Lower lobe of right lung (tissue), 2 donors: ENCODE measurements around the gene FLCN. TPM values are rescaled to one million over a fixed set of nuclear protein-coding genes. Genes with fewer than 3 reads are reported as not detected.

Experiments
- ATAC-seq, 2 donors: fragments of 200-7000 bp; cut with Tn5 transposase; one replicate each; pipeline ENCODE4 v1.9.1; 2020 to 2022; ENCODE audit warnings: mild to moderate bottlenecking in 2 of 2, moderate library complexity in 2 of 2
- DNase-seq: peaks from one replicate; pipeline ENCODE4 v3.0.0-alpha.2; 2020
- H3K27ac ChIP-seq: fragments of 200-600 bp; one replicate; pipeline ENCODE4 v1.8.0; 2022
- H3K27me3 ChIP-seq: fragments of 200-600 bp; one replicate; pipeline ENCODE4 v1.8.0; 2022; ENCODE audit warnings: low read depth
- H3K36me3 ChIP-seq: fragments of 200-600 bp; one replicate; pipeline ENCODE4 v1.8.0; 2022; ENCODE audit warnings: mild to moderate bottlenecking
- H3K4me1 ChIP-seq: fragments of 200-600 bp; one replicate; pipeline ENCODE4 v1.8.0; 2022
- H3K4me3 ChIP-seq: fragments of 200-600 bp; one replicate; pipeline ENCODE4 v1.8.0; 2022; ENCODE audit warnings: mild to moderate bottlenecking
- H3K9me3 ChIP-seq: fragments of 200-600 bp; one replicate; pipeline ENCODE4 v1.8.0; 2022
- CTCF ChIP-seq: fragments of 200-600 bp; IDR thresholded peaks from one replicate; pipeline ENCODE4 v1.8.0; 2022; ENCODE audit warnings: antibody characterized with exemption, mild to moderate bottlenecking
- intact Hi-C: fragments of 100-400 bp; cut with DNase I; formaldehyde crosslinking; loops from one replicate; pipeline ENCODE4 v1.11.0; 2022
- total RNA-seq: library from RNA; stranded (reverse); fragmentation: NEBNext Ultra II Directional; extraction: Animal tissue kit (Norgen Biotek cat#: 25700); gene quantifications from one replicate; pipeline ENCODE4 v1.2.1, GENCODE V29; 2021
- donor health status: DM: no; HTN: yes; CAD: no; lungs with severe emphysema.

The FLCN gene
- total RNA-seq, 1 donor from 2014 or later = 92.6 TPM

GRCh38 chr17:17206124-17206912, 30.6 kb downstream of the FLCN start, which contains the start of gene PLD6:
Gene PLD6 (minus strand): TSS chr17:17206333. CDS start chr17:17206286, 47 bp downstream.
- Histone ChIP-seq H3K9me3 (no peaks in the 10 kb centered on the region), H3K36me3 (peaks cover 18% of the 10 kb centered on the region), H3K27me3 (no peaks in the 10 kb centered on the region), H3K27ac (peak within 1 kb of the TSS; percentile 77), H3K4me3 (peak within 1 kb of the TSS; percentile 65), H3K4me1 (peaks cover 26% of the 10 kb centered on the region)
- TF ChIP-seq CTCF = no peak
- intact Hi-C loops = no loop called here
- peak; percentile 81 to 89 for ATAC-seq
- DNase-seq = peak; percentile 89

DNA sequence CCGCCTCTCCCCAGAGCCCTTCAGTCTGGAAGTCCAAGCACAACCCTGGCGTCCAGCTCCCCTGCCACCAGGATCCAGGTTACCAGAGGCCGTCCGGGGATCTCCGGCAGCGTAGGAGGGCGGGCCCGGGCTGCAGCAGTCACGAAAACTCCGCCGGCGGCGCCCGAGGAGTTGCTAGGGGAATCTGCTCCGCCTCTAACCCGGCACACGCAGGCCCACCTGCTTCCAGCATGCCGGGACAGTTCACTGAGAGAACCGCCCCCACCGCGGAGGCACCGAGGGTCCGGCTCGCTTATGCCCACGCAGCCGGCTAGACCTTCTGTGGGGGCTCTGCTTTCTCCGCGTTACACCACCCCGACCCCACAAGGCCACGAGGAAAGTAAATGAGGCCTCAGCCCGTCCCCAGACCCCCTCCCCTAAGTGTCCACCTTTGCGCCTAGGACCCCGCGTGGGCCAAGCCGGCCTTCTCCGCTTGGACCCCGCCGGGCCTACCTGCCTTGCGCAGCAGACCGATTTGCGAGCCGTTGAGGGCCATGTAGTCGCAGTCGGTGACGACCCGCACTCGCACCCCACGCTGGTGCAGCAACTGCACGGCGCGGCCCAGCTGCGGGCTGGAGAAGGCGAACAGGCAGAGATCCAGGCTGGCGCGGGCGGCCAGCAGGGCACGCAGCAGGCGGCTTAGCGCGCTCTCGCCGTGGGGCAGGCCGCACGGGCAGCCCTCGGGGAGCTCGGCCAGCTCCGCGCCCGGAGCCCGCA, 31.4 kb downstream of the FLCN start:
- Histone ChIP-seq H3K27ac (peak overlapping the region; percentile 77), H3K36me3 (peaks cover 11% of the 10 kb centered on the region), H3K9me3 (no peaks in the 10 kb centered on the region), H3K4me1 (peaks cover 31% of the 10 kb centered on the region), H3K27me3 (no peaks in the 10 kb centered on the region), H3K4me3 (peak overlapping the region; percentile 65)
- TF ChIP-seq CTCF = no peak
- peak; percentile 78 for DNase-seq
- intact Hi-C loops = no loop called here
- peak; percentile 68 to 76 for ATAC-seq

DNA sequence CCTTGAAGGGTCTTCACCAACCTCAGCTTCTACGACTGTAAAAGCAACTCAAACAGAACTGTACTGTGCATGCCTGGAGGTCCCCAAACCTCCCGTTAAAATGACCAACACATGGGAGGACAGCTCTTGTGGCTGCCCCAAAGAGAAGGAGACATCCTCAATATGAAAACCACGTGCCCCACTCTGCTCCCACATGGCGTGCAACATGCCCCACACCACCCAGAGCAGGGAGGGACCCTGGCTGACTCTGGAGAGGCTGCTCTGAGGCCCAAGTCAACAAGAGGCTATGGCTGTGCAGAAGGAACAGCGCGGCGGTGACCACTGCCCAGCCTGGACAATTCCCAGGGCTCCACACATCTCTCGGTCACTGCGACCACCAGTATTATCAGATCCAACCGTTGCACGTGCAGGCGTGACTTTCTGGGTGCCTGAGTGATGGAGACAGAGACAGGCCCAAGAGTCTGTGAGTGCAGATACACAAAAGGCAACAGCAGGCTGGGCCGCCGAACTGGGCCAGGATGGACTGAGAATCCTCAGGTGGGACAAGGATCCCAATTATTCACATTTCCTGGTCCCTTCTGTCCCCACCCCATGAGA, 32.2 kb downstream of the FLCN start:
- peaks cover 9% of the 10 kb centered on the region for H3K36me3 ChIP-seq
- no peak for DNase-seq
- peak overlapping the region; percentile 65 for H3K4me3 ChIP-seq
- no peaks in the 10 kb centered on the region for H3K9me3 ChIP-seq
- no peak for ATAC-seq
- no peak for TF ChIP-seq CTCF
- intact Hi-C loops = no loop called here
- H3K27me3 ChIP-seq = no peaks in the 10 kb centered on the region
- H3K27ac ChIP-seq = no peak overlapping the region
- peaks cover 31% of the 10 kb centered on the region for H3K4me1 ChIP-seq

DNA sequence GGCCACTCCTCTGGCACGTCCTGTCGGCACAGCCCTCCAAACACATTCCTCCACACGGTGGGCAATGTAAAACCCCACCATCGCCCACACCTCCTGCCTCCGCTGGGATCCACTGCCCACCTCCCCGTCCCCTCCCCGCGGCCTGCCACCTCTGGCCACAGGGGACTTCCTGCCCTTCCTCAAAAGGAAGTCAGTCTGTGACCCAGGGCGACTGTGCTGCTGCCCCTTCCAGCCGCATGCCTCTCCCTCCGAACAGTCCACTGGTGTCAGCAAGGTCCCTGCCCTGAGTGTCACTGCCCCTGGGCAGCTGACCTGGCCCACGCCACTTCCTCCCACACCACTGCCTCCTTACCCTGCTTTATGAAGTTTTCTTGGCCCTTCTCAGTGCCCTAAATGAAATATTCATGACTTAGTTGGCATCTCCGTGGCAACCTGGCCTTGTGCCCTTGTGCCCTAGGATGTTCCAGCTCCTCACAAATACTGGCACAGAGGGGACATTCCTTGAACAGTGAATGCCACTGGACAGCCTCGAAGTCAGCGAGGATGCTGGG, 32.9 kb downstream of the FLCN start:
- intact Hi-C loops = no loop called here
- Histone ChIP-seq H3K9me3 (no peaks in the 10 kb centered on the region), H3K4me1 (peaks cover 31% of the 10 kb centered on the region), H3K27ac (no peak overlapping the region), H3K4me3 (no peak overlapping the region), H3K27me3 (no peaks in the 10 kb centered on the region), H3K36me3 (peaks cover 9% of the 10 kb centered on the region)
- DNase-seq (no peak), ATAC-seq (no peak)
- TF ChIP-seq CTCF = no peak

GRCh38 chr17:17203173-17203730, 33.7 kb downstream of the FLCN start:
- intact Hi-C loops = no loop called here
- H3K4me1 ChIP-seq = peaks cover 31% of the 10 kb centered on the region
- no peak for DNase-seq

More at GRCh38 chr17:17203173-17203730, 33.7 kb downstream of the FLCN start:
- H3K27ac ChIP-seq = no peak overlapping the region
- H3K27me3 ChIP-seq = no peaks in the 10 kb centered on the region
- no peak for ATAC-seq
- no peak for TF ChIP-seq CTCF
- H3K4me3 ChIP-seq = no peak overlapping the region
- H3K9me3 ChIP-seq = no peaks in the 10 kb centered on the region
- H3K36me3 ChIP-seq = peaks cover 9% of the 10 kb centered on the region
